Dermis microvascular lymphatic vessel endothelial cell (primary cell): Measurements from ENCODE around the gene RBMS1. TPM values are rescaled to one million over a fixed set of nuclear protein-coding genes. Genes with fewer than 3 reads are reported as not detected.

Experiments
- DNase-seq, 2 donors: peaks; one replicate each; pipeline versions ENCODE4 v3.0.0 to v3.0.0-alpha.2; 2010; ENCODE audit warnings: low read depth in 2 of 2
- total RNA-seq: library from RNA; depleted of rRNA; stranded (reverse); fragments of >200 nt; gene quantifications from 2 replicates; pipeline ENCODE4 v1.2.1, GENCODE V29; 2014

RBMS1 gene
- total RNA-seq = 55.1 and 78.1 TPM in 2 replicates

DNA sequence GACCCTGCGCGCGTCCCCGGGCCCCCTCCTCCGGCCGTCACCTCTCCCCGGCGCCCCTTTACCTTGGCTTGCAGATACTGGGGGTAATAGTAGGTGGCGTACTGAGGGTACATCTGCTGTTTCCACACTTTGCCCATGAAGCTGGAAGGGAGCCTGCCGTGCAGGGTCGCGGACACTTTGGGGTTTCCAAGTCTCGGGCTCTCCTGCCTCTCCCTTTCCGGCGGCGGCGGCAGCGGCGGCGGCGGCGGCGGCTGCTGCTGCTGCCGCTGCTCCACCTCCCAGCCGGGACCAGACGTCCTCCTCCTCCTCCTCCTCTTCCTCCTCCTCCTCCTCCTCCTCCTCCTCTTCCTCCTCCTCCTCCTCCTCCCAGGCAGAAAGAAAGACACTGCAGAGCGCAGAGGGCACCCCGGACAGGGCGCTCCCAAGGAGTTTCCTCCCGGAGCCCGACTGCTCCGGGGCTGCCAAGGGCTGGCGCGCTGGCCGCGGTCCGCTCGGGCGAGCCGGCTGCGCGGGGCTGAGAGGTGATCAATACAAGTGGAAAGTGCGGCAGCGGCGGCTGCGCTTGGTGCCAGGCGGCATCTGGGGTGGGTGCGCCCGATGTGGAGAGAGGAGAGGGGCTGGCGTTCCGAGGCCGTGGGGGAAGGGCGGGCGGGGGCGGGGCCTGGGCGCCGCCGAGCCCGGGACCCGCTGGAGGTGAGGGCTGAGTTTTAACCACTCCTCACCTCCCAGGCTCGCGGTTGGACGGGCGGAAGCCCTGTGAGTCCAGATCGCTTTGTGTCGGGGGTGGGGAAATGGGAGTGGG lies at the start of gene RBMS1:
TSS of gene RBMS1 (minus strand) at position 581 of the 802 bp plus-strand sequence. CDS start at position 137, 444 bp downstream.
- peak in 1 of 2 donors; percentile 63 for DNase-seq

GRCh38 chr2:160541745-160542144 lies 48.1 kb upstream of the RBMS1 start:
- DNase-seq = no peak

DNA sequence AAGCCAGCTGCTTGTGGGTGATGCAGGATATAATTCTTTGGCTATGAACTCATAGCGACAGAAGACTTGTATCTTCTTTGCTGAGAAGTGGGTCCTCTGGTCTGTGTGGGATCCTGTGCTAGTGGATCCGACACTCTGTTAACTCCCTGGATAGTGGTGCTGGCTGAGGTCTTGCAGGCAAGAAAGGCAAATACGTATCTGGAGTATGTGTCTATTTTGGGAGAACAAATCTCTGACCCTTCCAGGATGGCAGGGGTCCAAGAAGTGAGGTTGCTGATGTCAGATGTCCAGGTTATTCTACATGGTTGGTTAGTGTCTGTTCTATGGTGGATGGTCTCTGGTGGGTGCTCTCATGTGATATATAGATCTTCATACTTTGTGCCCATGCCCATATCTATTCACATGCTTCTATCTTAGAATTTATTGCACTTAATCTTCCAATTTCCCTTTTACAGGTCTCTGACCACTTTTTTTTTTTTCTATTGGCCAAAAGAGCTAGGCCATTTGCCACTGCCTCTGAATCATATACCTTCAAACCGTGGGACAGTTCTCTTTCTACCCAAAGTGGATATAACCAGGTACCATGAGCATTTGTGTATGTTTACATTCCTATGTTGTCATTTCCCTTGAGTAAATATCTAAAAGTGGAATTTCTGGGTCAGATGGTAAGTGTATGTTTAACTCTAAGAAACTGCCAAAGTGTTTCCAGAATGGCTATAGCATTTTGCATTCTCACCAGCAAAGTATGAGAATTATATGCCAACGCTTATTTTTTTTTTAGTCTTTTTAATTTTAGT lies 45.1 kb upstream of the RBMS1 start:
- DNase-seq = no peak

DNA sequence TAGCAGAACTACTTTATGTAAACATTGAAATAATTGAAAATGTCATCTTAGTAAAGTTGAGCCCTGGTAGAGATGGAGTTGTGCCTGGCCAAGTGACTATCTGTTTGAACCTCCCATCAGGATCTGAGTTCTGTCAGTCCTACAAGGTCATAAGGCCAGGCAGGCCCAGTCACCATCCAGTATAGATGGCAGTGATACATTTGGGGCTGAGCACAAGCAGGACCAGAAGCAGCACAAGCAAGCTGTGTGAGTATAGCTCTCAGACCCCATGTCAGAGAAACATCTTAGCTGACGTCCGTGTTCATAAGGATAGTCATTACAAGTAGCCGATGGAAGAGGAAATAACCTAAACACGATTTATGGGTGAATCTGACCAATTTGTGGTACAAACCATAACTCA lies 44.5 kb upstream of the RBMS1 start:
- DNase-seq = no peak

- DNase-seq = no peak
Measured at GRCh38 chr2:160534996-160535395, 41.4 kb upstream of the RBMS1 start.

DNA sequence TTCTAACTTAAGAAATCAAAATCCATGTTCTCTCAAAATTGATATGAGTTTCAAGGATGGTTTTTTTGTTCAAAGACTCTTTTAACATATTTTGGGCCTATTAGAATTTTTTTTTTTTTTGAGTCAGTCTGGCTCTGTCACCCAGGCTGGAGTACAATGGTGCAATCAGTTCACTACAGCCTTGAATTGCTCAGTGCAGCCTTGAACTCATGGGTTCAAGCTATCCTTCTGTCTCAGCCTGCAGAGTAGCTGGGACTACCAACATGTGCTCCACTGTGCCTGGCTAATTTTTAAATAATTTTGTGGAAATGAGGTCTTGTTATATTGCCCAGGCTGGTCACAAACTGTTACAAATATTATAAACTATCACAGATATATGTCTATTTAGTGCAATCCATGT lies 40.6 kb upstream of the RBMS1 start:
- no peak for DNase-seq

GRCh38 chr2:160533482-160533881 lies 39.9 kb upstream of the RBMS1 start:
- no peak for DNase-seq

DNA sequence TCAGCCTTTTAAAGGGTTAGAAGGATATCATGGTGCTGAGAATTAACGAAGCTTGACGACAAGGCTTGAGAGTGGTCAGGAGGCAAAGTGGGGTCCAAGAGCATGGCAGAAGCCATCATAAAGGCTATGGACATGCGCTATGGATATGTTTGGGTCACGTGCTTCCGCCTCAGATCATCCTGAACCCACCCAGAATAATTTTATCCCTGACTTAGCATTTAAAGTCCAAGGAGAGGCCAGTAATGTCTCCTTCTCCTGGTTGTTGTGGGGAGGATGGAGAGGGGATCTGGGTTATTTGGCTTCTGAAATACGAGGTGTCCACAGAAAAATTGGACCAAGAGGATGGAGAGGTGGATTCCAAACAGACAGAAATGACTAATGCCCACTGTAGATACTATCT lies 38.8 kb upstream of the RBMS1 start:
- no peak for DNase-seq

DNA sequence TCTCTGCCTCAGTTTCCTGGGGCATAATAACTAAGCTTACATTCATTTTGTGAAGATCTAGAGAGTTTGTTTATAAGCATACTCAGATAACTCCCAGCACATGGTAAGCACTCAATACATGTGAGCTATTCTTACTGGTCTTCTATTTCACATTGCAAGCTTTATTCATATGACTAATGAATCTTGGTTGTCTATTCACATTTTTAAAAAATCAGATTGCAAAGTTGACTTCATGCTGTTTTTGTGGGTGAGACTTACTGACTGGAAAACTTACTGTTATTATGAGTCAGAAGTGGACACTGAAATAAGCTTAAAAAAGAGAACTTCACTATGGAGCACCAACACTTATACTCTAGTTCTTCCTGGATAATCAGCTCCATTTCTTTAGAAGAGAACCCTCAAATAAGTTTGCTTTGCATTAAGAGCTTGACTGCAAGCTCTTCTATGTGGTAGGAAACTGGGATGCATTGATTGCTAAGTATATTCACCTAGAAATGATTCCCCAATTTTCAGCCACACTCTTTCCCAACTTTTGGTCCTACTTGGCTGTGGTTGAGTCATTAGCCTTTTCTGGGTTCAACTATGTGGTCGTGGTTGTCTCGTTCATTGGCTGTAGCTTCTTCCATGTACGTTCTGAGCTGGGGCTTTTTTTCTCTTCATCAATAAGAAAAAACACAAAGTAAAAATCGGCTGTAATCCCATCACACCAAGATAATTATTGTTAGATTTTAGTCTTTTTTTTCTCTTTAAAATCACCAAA lies 29.5 kb upstream of the RBMS1 start:
- DNase-seq = no peak

- DNase-seq = no peak
Measured at GRCh38 chr2:160517731-160518130, 24.1 kb upstream of the RBMS1 start.

DNA sequence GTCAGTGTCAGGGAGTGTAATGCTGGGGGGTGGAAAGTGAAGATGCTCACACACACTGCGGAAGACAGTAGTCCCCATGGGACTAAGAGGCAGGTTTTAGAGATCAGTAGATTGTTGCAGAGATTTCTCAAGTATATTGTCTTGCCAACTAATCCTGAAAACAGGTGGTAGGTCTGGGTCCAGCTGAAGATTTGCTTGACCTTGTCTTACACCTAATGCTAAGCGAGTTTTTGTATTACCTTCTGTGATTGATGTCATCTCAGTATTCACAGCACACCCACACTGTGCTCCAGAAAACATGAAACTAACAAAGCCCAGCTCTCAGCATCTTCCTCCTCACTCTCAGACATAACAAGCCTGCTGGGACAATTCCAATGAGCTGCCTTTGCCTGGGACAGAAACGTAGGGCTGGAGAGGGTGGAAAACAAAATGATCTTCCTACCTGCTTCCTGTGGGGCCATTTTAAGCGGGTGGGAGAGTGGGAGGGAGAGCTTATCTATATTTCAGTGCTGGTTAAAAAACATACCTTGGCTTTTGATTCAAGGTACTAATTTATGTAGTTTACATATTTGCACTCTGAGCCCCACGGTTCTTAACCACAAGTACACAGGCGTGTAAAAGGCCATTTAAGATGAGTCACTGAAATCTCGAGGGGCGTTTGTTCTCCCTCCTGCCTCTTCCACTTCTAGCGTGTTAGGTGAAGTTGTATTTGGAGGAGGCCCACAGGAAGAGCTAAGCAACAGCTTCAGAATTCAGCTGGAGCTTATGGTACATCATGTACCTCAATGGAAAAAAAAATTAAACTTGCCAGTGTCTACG lies 23.1 kb upstream of the RBMS1 start:
- no peak for DNase-seq

DNA sequence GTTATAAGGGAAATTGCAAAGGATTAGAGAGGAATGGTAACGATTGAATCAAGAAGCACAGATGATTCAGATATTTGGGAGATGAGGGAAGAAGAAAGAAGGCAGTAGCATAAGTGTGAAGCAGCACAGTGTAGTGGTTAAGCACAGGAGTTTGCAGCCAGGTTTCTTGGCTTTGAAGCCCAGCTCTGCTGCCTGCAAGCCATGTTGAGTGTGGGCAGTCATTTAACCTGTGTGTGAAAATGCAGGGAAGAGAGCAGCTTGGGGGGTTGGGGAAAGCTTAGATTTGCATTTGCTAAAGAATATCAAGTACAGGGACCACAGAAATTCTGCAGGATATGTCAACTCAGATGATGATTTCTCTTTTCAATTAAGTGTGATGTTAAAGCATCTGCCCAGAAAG lies 21.5 kb upstream of the RBMS1 start:
- no peak for DNase-seq

DNA sequence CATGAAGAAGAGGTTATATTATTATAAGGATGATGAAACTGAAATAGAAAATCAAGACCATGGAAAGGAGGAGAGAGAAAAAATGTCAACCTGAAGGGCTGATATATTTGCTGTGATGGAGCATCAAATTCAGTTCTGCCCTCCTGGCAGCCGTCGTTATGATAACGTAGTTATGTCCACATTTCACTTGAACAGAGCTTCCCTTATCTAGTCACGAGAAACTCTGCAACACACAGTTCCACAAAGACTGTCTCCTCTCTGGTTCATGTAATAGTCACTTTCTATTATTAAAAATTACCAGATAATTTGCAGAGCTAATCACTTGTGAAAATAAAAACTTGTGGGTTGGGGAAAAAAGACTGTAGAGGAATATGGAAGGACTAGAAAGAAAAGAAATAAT lies 19.5 kb upstream of the RBMS1 start:
- DNase-seq = no peak

GRCh38 chr2:160512491-160512890 lies 18.9 kb upstream of the RBMS1 start:
- DNase-seq = no peak

DNA sequence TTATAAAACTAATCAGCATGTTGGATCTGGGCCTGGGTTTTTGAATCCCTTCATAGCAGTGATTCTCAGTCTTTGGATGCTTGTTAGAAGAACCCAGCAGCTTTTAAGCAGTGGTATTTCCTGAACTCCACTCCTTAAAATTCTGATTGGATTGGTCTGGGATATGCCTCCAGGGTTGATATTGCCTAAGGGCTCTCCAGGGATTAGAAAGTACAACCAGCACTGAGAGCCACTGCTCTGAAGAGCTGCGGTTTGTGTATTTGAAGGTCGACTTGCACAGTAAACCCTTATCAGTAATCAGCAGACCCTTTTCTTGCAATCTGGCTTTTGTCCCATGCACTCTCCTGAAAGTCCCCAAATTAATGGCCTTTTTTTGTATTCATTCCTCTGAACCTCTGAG lies 17.0 kb upstream of the RBMS1 start:
- DNase-seq = no peak

DNA sequence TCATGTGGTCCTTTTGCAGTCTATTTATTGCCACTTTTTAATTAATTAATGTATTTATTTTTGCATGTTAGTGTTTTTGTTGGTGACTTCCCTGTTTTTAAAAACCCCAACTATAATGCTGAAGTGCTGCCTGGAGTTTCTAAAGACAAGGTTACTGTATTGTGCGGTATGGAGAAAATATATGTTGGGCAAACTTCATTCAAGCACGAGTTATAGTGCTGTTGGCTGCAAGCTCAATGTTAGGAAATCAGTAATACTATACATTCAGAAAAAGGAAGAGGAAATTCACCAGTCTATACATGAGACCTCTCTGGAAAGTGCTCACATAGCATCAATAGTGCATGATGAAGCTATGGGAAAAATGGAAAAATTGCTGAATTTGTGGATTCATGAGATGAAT lies 15.4 kb upstream of the RBMS1 start:
- DNase-seq = no peak

GRCh38 chr2:160507464-160507863 lies 13.9 kb upstream of the RBMS1 start:
- DNase-seq = no peak

DNA sequence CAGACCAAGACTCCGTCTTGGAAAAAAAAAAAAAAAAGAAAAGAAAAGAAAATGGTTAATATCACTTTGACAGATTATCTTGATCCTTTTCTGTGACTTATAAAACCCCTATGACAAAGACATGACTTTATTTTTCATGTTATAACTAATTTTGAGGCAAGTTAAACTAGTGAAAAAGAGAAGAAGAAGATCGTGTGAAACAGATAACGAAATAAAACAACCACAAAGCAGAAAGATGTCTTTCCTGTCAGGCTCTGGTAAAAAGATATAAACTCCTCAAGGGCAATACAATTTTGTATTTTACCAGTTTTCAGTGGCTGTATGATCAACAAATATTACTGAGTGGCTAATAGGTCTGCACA lies 13.4 kb upstream of the RBMS1 start:
- no peak for DNase-seq

DNA sequence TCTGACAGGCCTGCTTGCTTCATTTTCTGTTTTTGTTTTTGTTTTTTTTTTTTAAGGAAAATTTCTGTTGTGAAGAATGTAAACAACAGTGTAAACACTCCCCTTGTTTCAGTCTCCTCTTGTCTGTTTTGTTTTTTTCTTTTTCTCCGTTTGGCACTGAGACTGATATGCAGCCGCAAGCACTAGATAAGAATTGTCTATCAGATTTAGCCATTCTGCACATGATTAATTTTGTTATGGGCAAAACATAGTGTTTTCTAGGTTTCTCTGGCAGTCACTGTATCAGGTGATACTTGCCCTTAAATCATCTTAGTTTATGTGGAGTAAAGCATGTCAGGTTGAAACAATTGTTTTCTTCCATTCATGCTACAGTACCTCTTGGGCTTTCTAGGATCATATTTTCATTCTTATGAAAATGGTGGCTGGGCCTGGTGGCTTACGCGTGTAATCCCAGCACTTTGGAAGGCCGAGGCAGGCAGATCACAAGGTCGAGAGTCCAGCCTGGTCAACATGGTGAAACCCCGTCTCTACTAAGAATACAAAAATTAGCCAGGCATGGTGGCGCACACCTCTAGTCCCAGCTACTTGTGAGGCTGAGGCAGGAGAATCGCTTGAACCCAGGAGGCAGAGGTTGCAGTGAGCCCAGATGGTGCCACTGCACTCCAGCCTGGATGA lies 12.9 kb upstream of the RBMS1 start:
- no peak for DNase-seq

GRCh38 chr2:160505256-160505655 lies 11.6 kb upstream of the RBMS1 start:
- DNase-seq = peak in 1 of 2 donors; percentile 5

- DNase-seq = no peak
Measured at GRCh38 chr2:160502478-160502877, 8.9 kb upstream of the RBMS1 start.
